ENCODE results near the gene MAD1L1.

Gene MAD1L1

GRCh38 chr7:2007551-2007950 is 225.2 kb downstream of the MAD1L1 start:
- Histone ChIP-seq H3K4me1 (peaks cover 16% of the 10 kb centered on the region), H3K4me3 (ENCODE audit: low read depth, low read length) (no peak overlapping the region), H3K9me3 (no peaks in the 10 kb centered on the region), H3K27me3 (no peaks in the 10 kb centered on the region), H3K36me3 (peaks cover 2% of the 10 kb centered on the region; the same call in 1 of the 2 replicates)
- DNase-seq: no peak
- TF ChIP-seq CTCF (IDR thresholded peaks at IDR 0.05; ENCODE audit: low read depth, low read length): no peak

- Histone ChIP-seq H3K4me1 (peaks cover 19% of the 10 kb centered on the region), H3K4me3 (ENCODE audit: low read depth, low read length) (no peak overlapping the region), H3K27me3 (no peaks in the 10 kb centered on the region), H3K9me3 (no peaks in the 10 kb centered on the region), H3K36me3 (peaks cover 2% of the 10 kb centered on the region; the same call in 1 of the 2 replicates)
- no peak for TF ChIP-seq CTCF (IDR thresholded peaks at IDR 0.05; ENCODE audit: low read depth, low read length)
- peak; percentile 19 for DNase-seq
These were observed 225.8 kb downstream of the MAD1L1 start for GRCh38 chr7:2006921-2007381.

- peak; percentile 3 for DNase-seq
- TF ChIP-seq CTCF (IDR thresholded peaks at IDR 0.05; ENCODE audit: low read depth, low read length): no peak
- no peaks in the 10 kb centered on the region for H3K27me3 ChIP-seq
- H3K4me3 ChIP-seq (ENCODE audit: low read depth, low read length): no peak overlapping the region
- peaks cover 2% of the 10 kb centered on the region; the same call in 1 of the 2 replicates for H3K36me3 ChIP-seq
- H3K9me3 ChIP-seq: no peaks in the 10 kb centered on the region
- H3K4me1 ChIP-seq: peaks cover 24% of the 10 kb centered on the region
These were observed 226.4 kb downstream of the MAD1L1 start for GRCh38 chr7:2006231-2006771.

- no peak for TF ChIP-seq CTCF (IDR thresholded peaks at IDR 0.05; ENCODE audit: low read depth, low read length)
- DNase-seq: peak; percentile 6
- no peaks in the 10 kb centered on the region for H3K27me3 ChIP-seq
- H3K36me3 ChIP-seq: peaks cover 2% of the 10 kb centered on the region; the same call in 1 of the 2 replicates
- H3K9me3 ChIP-seq: no peaks in the 10 kb centered on the region
- peaks cover 29% of the 10 kb centered on the region for H3K4me1 ChIP-seq
- H3K4me3 ChIP-seq (ENCODE audit: low read depth, low read length): no peak overlapping the region
These were observed 227.0 kb downstream of the MAD1L1 start for GRCh38 chr7:2005786-2006185.

GRCh38 chr7:2004841-2005725 is 227.7 kb downstream of the MAD1L1 start:
- Histone ChIP-seq H3K4me1 (peaks cover 25% of the 10 kb centered on the region), H3K27me3 (no peaks in the 10 kb centered on the region), H3K36me3 (peaks cover 2% of the 10 kb centered on the region; the same call in 1 of the 2 replicates), H3K9me3 (no peaks in the 10 kb centered on the region), H3K4me3 (ENCODE audit: low read depth, low read length) (no peak overlapping the region)
- no peak for TF ChIP-seq CTCF (IDR thresholded peaks at IDR 0.05; ENCODE audit: low read depth, low read length)
- DNase-seq: peak; percentile 15

Measured in BE2C (cell line).